Duodenal mucosa (tissue), 2 donors: ENCODE results near the gene RIN3.

Source experiments
- H3K27ac ChIP-seq: one replicate; pipeline ENCODE4 v1.7.0; 2013; ENCODE audit warnings: low read depth, low read length
- H3K27me3 ChIP-seq, 2 donors: one replicate each; pipeline ENCODE4 v1.7.0; 2013; ENCODE audit warnings: low read length in 2 of 2, control low read depth in 1 of 2; ENCODE audit not compliant: insufficient read depth in 2 of 2, control insufficient read depth in 1 of 2
- H3K36me3 ChIP-seq, 2 donors: one replicate each; pipeline ENCODE4 v1.7.0; 2013; ENCODE audit warnings: low read length in 2 of 2, control low read depth in 1 of 2; ENCODE audit not compliant: insufficient read depth in 2 of 2, control insufficient read depth in 1 of 2
- H3K4me1 ChIP-seq, 2 donors: one replicate each; pipeline ENCODE4 v1.7.0; 2013; ENCODE audit warnings: low read length in 2 of 2, control low read depth in 1 of 2; ENCODE audit not compliant: insufficient read depth in 2 of 2, control insufficient read depth in 1 of 2
- H3K4me3 ChIP-seq, 2 donors: one replicate each; pipeline ENCODE4 v1.7.0; 2013; ENCODE audit warnings: low read length in 2 of 2, low read depth in 1 of 2
- H3K9ac ChIP-seq, 2 donors: one replicate each; pipeline ENCODE4 v1.7.0; 2013; ENCODE audit warnings: low read length in 2 of 2, low read depth in 1 of 2
- H3K9me3 ChIP-seq, 2 donors: one replicate each; pipeline ENCODE4 v1.7.0; 2013; ENCODE audit warnings: low read length in 2 of 2, control low read depth in 1 of 2; ENCODE audit not compliant: control insufficient read depth in 1 of 2

RIN3 gene

GRCh38 chr14:92516966-92517506 is 3.5 kb downstream of the RIN3 start:
- Histone ChIP-seq H3K4me1 (peaks cover 28 to 39% of the 10 kb centered on the region in 2 donors), H3K9me3 (no peaks in the 10 kb centered on the region), H3K27me3 (no peaks in the 10 kb centered on the region), H3K36me3 (no peaks in the 10 kb centered on the region), H3K4me3 (no peak overlapping the region), H3K9ac (peak overlapping the region in 1 of 2 donors; percentile 26), H3K27ac (no peak overlapping the region)

- no peaks in the 10 kb centered on the region for H3K9me3 ChIP-seq
Measured at GRCh38 chr14:92517761-92518160, 4.2 kb downstream of the RIN3 start.

GRCh38 chr14:92519246-92520101 is 5.9 kb downstream of the RIN3 start:
- H3K27me3 ChIP-seq, result no peaks in the 10 kb centered on the region
- no peak overlapping the region for H3K9ac ChIP-seq
- H3K9me3 ChIP-seq, result no peaks in the 10 kb centered on the region
- H3K4me1 ChIP-seq, result peaks cover 20 to 26% of the 10 kb centered on the region in 2 donors
- H3K27ac ChIP-seq, result no peak overlapping the region
- no peak overlapping the region for H3K4me3 ChIP-seq
- H3K36me3 ChIP-seq, result no peaks in the 10 kb centered on the region

More at GRCh38 chr14:92517761-92518160, 4.2 kb downstream of the RIN3 start:
- Histone ChIP-seq H3K4me3 (no peak overlapping the region), H3K36me3 (no peaks in the 10 kb centered on the region), H3K27ac (no peak overlapping the region), H3K9ac (no peak overlapping the region), H3K4me1 (peaks cover 24 to 35% of the 10 kb centered on the region in 2 donors), H3K27me3 (no peaks in the 10 kb centered on the region)

GRCh38 chr14:92520102-92521057 is 6.8 kb downstream of the RIN3 start:
- H3K27ac ChIP-seq, result no peak overlapping the region
- H3K9me3 ChIP-seq, result no peaks in the 10 kb centered on the region
- no peaks in the 10 kb centered on the region for H3K27me3 ChIP-seq
- H3K9ac ChIP-seq, result no peak overlapping the region
- peaks cover 14 to 26% of the 10 kb centered on the region in 2 donors for H3K4me1 ChIP-seq
- no peaks in the 10 kb centered on the region for H3K36me3 ChIP-seq
- H3K4me3 ChIP-seq, result no peak overlapping the region

GRCh38 chr14:92521058-92521415 is 7.5 kb downstream of the RIN3 start:
- peaks cover 14 to 25% of the 10 kb centered on the region in 2 donors for H3K4me1 ChIP-seq

GRCh38 chr14:92523752-92524151 is 10.2 kb downstream of the RIN3 start:
- Histone ChIP-seq H3K9me3 (no peaks in the 10 kb centered on the region), H3K36me3 (no peaks in the 10 kb centered on the region), H3K4me3 (no peak overlapping the region), H3K27ac (no peak overlapping the region), H3K27me3 (no peaks in the 10 kb centered on the region), H3K9ac (no peak overlapping the region), H3K4me1 (peaks cover 4 to 19% of the 10 kb centered on the region in 2 donors)

More at GRCh38 chr14:92521058-92521415, 7.5 kb downstream of the RIN3 start:
- Histone ChIP-seq H3K27me3 (no peaks in the 10 kb centered on the region), H3K9me3 (no peaks in the 10 kb centered on the region), H3K36me3 (no peaks in the 10 kb centered on the region), H3K4me3 (no peak overlapping the region), H3K9ac (no peak overlapping the region), H3K27ac (no peak overlapping the region)

GRCh38 chr14:92524602-92525185 is 11.1 kb downstream of the RIN3 start:
- no peak overlapping the region for H3K27ac ChIP-seq
- no peaks in the 10 kb centered on the region for H3K9me3 ChIP-seq
- no peaks in the 10 kb centered on the region for H3K27me3 ChIP-seq
- no peak overlapping the region for H3K9ac ChIP-seq
- no peaks in the 10 kb centered on the region for H3K36me3 ChIP-seq
- no peak overlapping the region for H3K4me3 ChIP-seq
- peaks cover 0 to 11% of the 10 kb centered on the region in 2 donors for H3K4me1 ChIP-seq

GRCh38 chr14:92525322-92526095 is 11.9 kb downstream of the RIN3 start:
- Histone ChIP-seq H3K36me3 (no peaks in the 10 kb centered on the region), H3K27ac (no peak overlapping the region), H3K4me1 (peaks cover 0 to 9% of the 10 kb centered on the region in 2 donors), H3K9me3 (no peaks in the 10 kb centered on the region), H3K27me3 (no peaks in the 10 kb centered on the region), H3K9ac (no peak overlapping the region), H3K4me3 (no peak overlapping the region)

- Histone ChIP-seq H3K27ac (no peak overlapping the region), H3K4me3 (no peak overlapping the region), H3K27me3 (no peaks in the 10 kb centered on the region), H3K9ac (no peak overlapping the region), H3K36me3 (no peaks in the 10 kb centered on the region), H3K9me3 (no peaks in the 10 kb centered on the region), H3K4me1 (peaks cover 0 to 9% of the 10 kb centered on the region in 2 donors)
Measured at GRCh38 chr14:92527721-92528120, 14.1 kb downstream of the RIN3 start.
